Measurements from ENCODE around the gene LCORL.

The LCORL gene

DNA sequence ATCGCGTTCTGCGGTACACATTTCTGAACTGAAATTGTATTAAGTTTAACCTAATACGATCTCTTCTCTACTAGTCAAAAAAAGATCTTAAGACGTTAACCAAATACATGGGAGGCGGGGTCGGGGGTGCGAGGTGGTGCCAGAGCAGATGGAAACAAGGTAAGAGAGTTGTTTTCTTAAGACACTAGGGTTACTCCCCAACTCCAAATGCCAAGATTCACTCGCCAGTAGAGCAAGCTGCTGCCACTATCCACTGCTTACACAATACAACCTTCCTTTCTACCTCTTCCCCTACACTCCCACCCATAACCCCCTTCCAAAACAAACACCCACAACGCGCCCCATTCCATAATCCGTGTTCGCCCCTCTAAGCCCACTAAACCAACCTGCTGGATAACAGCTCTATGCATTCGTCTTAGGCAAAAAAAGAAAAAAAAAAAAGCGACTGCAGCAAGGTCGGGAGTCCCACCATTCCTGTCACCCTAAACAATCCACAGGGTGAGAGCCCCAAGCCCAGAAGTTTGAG lies 1.3 kb downstream of the LCORL start:
- TF ChIP-seq GABPA (IDR thresholded peaks at IDR 0.05; ENCODE audit: low read depth) = no peak
- H3K4me3 ChIP-seq (replicated peaks; ENCODE audit: insufficient read depth, low read length) = peak overlapping the region; percentile 85
- H3K27ac ChIP-seq (replicated peaks) = peak overlapping the region; percentile 48
- H3K27me3 ChIP-seq (ENCODE audit: insufficient read depth, poor library complexity, severe bottlenecking) = no peaks in the 10 kb centered on the region
- peak; percentile 21 to 31 for DNase-seq (ENCODE audit: low read depth in 1 of 2, low spot score in 1 of 2)

DNA sequence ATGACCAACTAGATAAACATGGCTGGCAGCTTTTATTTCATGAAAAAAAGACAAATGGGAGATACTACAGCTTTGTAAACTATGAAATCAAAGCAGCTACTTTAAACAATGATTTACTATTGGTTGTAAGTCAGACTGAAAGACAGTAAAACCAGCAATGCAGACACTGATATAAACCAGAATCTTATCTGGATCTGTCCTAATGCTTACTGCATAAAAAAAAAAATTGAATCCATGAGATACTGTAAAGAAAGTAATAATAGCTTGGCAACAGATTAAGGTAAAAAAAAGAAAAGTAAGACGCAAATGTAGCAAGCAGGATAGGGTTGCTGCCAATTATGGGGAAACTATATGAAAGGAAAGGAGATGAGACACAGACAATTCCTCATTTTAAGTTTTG lies 7.3 kb downstream of the LCORL start:
- H3K27me3 ChIP-seq (ENCODE audit: insufficient read depth, poor library complexity, severe bottlenecking) = no peaks in the 10 kb centered on the region
- TF ChIP-seq GABPA (IDR thresholded peaks at IDR 0.05; ENCODE audit: low read depth) = no peak
- no peak for TF ChIP-seq SPI1 (IDR thresholded peaks at IDR 0.05; ENCODE audit: borderline replicate concordance, low read depth)
- no peak for TF ChIP-seq POLR2AphosphoS5 (IDR thresholded peaks at IDR 0.05; ENCODE audit: low read depth)
- TF ChIP-seq, protein P1, sequence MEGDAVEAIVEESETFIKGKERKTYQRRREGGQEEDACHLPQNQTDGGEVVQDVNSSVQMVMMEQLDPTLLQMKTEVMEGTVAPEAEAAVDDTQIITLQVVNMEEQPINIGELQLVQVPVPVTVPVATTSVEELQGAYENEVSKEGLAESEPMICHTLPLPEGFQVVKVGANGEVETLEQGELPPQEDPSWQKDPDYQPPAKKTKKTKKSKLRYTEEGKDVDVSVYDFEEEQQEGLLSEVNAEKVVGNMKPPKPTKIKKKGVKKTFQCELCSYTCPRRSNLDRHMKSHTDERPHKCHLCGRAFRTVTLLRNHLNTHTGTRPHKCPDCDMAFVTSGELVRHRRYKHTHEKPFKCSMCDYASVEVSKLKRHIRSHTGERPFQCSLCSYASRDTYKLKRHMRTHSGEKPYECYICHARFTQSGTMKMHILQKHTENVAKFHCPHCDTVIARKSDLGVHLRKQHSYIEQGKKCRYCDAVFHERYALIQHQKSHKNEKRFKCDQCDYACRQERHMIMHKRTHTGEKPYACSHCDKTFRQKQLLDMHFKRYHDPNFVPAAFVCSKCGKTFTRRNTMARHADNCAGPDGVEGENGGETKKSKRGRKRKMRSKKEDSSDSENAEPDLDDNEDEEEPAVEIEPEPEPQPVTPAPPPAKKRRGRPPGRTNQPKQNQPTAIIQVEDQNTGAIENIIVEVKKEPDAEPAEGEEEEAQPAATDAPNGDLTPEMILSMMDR (IDR thresholded peaks at IDR 0.05; ENCODE audit: insufficient read depth, low read length) = no peak
- TF ChIP-seq, protein P2, sequence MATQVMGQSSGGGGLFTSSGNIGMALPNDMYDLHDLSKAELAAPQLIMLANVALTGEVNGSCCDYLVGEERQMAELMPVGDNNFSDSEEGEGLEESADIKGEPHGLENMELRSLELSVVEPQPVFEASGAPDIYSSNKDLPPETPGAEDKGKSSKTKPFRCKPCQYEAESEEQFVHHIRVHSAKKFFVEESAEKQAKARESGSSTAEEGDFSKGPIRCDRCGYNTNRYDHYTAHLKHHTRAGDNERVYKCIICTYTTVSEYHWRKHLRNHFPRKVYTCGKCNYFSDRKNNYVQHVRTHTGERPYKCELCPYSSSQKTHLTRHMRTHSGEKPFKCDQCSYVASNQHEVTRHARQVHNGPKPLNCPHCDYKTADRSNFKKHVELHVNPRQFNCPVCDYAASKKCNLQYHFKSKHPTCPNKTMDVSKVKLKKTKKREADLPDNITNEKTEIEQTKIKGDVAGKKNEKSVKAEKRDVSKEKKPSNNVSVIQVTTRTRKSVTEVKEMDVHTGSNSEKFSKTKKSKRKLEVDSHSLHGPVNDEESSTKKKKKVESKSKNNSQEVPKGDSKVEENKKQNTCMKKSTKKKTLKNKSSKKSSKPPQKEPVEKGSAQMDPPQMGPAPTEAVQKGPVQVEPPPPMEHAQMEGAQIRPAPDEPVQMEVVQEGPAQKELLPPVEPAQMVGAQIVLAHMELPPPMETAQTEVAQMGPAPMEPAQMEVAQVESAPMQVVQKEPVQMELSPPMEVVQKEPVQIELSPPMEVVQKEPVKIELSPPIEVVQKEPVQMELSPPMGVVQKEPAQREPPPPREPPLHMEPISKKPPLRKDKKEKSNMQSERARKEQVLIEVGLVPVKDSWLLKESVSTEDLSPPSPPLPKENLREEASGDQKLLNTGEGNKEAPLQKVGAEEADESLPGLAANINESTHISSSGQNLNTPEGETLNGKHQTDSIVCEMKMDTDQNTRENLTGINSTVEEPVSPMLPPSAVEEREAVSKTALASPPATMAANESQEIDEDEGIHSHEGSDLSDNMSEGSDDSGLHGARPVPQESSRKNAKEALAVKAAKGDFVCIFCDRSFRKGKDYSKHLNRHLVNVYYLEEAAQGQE (IDR thresholded peaks at IDR 0.05; ENCODE audit: insufficient replicate concordance, low read depth) = no peak
- no peak overlapping the region for H3K4me3 ChIP-seq (replicated peaks; ENCODE audit: insufficient read depth, low read length)
- H3K27ac ChIP-seq (replicated peaks) = no peak overlapping the region
- no peak for DNase-seq (ENCODE audit: low read depth in 1 of 2, low spot score in 1 of 2)

DNA sequence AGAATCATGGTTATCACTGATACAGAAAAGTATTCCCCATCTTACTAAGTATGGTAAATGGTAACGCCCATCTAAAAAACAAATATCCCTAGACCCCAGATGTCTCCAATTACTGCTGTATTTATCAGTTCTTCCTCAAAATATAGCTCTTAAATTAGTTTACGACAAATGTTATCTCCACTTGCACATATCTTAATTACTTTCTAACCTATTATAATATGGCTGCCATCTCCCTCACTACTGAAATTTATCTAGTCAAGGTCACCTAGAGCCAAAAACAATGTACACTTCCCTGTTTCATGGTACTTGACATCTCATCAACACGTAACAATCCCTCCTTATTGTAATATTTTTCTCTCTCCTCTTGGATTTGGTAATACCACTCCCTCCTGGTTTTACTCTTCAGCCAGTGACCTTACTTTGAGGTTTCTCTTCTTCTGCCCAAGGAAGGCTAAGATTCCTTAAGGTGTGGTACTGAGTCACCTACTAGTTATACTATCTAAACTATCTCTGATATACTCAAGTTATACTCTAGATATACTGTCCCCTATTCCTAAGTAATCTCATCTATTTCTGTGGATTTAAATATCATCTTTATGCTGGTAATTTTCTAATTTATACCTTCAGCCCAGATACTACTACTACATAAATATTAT lies 8.6 kb downstream of the LCORL start:
- H3K4me3 ChIP-seq (replicated peaks; ENCODE audit: insufficient read depth, low read length) = no peak overlapping the region
- no peaks in the 10 kb centered on the region for H3K27me3 ChIP-seq (ENCODE audit: insufficient read depth, poor library complexity, severe bottlenecking)
- TF ChIP-seq, protein P1 (IDR thresholded peaks at IDR 0.05; ENCODE audit: insufficient read depth, low read length) = no peak
- TF ChIP-seq GABPA (IDR thresholded peaks at IDR 0.05; ENCODE audit: low read depth) = no peak
- TF ChIP-seq, protein P2 (IDR thresholded peaks at IDR 0.05; ENCODE audit: insufficient replicate concordance, low read depth) = no peak
- TF ChIP-seq POLR2AphosphoS5 (IDR thresholded peaks at IDR 0.05; ENCODE audit: low read depth) = no peak
- no peak for TF ChIP-seq SPI1 (IDR thresholded peaks at IDR 0.05; ENCODE audit: borderline replicate concordance, low read depth)
- H3K27ac ChIP-seq (replicated peaks) = no peak overlapping the region
- DNase-seq (ENCODE audit: low read depth in 1 of 2, low spot score in 1 of 2) = no peak

DNA sequence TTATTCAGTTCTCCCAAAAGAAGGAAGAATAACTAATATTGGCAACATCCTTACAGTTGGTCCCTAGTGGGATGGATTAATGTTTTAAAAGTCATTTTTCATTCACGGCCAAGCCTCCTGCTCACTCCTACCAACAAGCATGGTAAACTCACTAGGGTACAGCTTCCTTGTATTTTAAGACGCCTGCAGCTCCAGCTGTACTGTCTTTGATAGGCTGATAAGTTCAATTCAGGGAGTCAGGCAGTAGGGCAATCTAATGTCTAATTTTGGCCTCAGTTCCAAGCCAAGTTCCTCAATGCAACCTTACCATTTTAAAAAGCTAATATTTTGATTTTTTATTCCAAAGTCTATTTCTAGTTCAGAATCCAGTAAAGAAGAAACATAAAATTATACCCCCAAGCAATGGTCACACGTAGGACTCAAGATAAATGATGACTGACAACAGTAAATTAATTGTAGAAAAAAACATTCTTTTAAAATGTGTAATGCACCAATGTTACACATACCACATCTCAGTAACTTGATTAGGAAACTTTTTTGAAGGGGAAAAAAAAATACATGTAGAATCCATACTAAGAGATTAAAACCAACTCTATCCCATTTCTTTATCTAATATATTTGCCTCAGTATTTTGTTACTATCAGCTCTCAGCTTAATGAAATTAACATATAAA lies 9.3 kb downstream of the LCORL start:
- no peaks in the 10 kb centered on the region for H3K27me3 ChIP-seq (ENCODE audit: insufficient read depth, poor library complexity, severe bottlenecking)
- TF ChIP-seq, protein P1 (IDR thresholded peaks at IDR 0.05; ENCODE audit: insufficient read depth, low read length) = no peak
- no peak for TF ChIP-seq POLR2AphosphoS5 (IDR thresholded peaks at IDR 0.05; ENCODE audit: low read depth)
- no peak for TF ChIP-seq SPI1 (IDR thresholded peaks at IDR 0.05; ENCODE audit: borderline replicate concordance, low read depth)
- TF ChIP-seq, protein P2 (IDR thresholded peaks at IDR 0.05; ENCODE audit: insufficient replicate concordance, low read depth) = no peak
- no peak overlapping the region for H3K27ac ChIP-seq (replicated peaks)
- no peak for DNase-seq (ENCODE audit: low read depth in 1 of 2, low spot score in 1 of 2)
- no peak overlapping the region for H3K4me3 ChIP-seq (replicated peaks; ENCODE audit: insufficient read depth, low read length)
